HepG2 (cell line): Measurements from ENCODE around the gene ANKRD29. TPM values are rescaled to one million over a fixed set of nuclear protein-coding genes. Genes with fewer than 3 reads are reported as not detected.

Experiments used
- ATF2 ChIP-seq: sonication (generic); formaldehyde crosslinking; IDR thresholded peaks from 2 replicates; pipeline ENCODE4 v1.4.0; 2020; ENCODE audit warnings: missing genetic modification reagents
- BCL6 ChIP-seq: IDR thresholded peaks from 2 replicates; pipeline ENCODE4 v1.6.1; 2016; ENCODE audit warnings: missing genetic modification reagents, missing compliant biosample characterization
- CBX1 ChIP-seq: IDR thresholded peaks from one replicate; pipeline ENCODE4 v1.6.1; 2016; ENCODE audit warnings: antibody characterized with exemption, low read depth
- CREB3 ChIP-seq: sonication (generic); formaldehyde crosslinking; IDR thresholded peaks from 2 replicates; pipeline ENCODE4 v1.5.0; 2020; ENCODE audit warnings: missing genetic modification reagents
- CSRNP2 ChIP-seq: sonication (generic); formaldehyde crosslinking; conservative IDR thresholded peaks from 2 replicates; pipeline ENCODE4 v1.8.0; 2022; ENCODE audit warnings: low read depth, missing genetic modification reagents
- MAFG ChIP-seq: sonication (generic); formaldehyde crosslinking; IDR thresholded peaks from 2 replicates; pipeline ENCODE4 v1.5.1; 2020; ENCODE audit warnings: mild to moderate bottlenecking, missing genetic modification reagents
- MAX ChIP-seq: IDR thresholded peaks from 2 replicates; pipeline ENCODE4 v1.6.1; 2012; ENCODE audit warnings: inconsistent platforms
- PHB2 ChIP-seq: fragments of 450-650 bp; IDR thresholded peaks from 2 replicates; pipeline ENCODE4 v1.6.1; 2018; ENCODE audit not compliant: partially characterized antibody
- SP1 ChIP-seq, 2 experiments: fragments of 450-650 bp in 1 of 2; sonication (generic) in 1 of 2; formaldehyde crosslinking in 1 of 2; IDR thresholded peaks; 2 replicates each; pipeline versions ENCODE4 v1.4.0 to v1.6.1; 2016 to 2020; ENCODE audit warnings: missing genetic modification reagents in 1 of 2
- TAF1 ChIP-seq: sonication (generic); formaldehyde crosslinking; IDR thresholded peaks from 2 replicates; pipeline ENCODE4 v1.4.0; 2020; ENCODE audit warnings: missing genetic modification reagents
- TRIM22 ChIP-seq: fragments of 450-650 bp; IDR thresholded peaks from 2 replicates; pipeline ENCODE4 v1.6.1; 2017
- ZBTB4 ChIP-seq: sonication (generic); formaldehyde crosslinking; IDR thresholded peaks from 2 replicates; pipeline ENCODE4 v1.4.0; 2020; ENCODE audit warnings: missing genetic modification reagents, mild to moderate bottlenecking, borderline replicate concordance
- ZFP36L1 ChIP-seq: sonication (generic); formaldehyde crosslinking; IDR thresholded peaks from 2 replicates; pipeline ENCODE4 v1.8.0; 2022; ENCODE audit warnings: mild to moderate bottlenecking, missing genetic modification reagents, moderate library complexity
- ZNF354B ChIP-seq: sonication (generic); formaldehyde crosslinking; IDR thresholded peaks from 2 replicates; pipeline ENCODE4 v1.8.0; 2022; ENCODE audit warnings: mild to moderate bottlenecking, missing genetic modification reagents
- ZNF430 ChIP-seq: sonication (generic); formaldehyde crosslinking; IDR thresholded peaks from 2 replicates; pipeline ENCODE4 v1.9.0; 2021; ENCODE audit warnings: mild to moderate bottlenecking, missing genetic modification reagents
- ZNF598 ChIP-seq: sonication (generic); formaldehyde crosslinking; IDR thresholded peaks from 2 replicates; pipeline ENCODE4 v1.5.1; 2020; ENCODE audit warnings: mild to moderate bottlenecking, missing genetic modification reagents, borderline replicate concordance
- ZNF768 ChIP-seq: sonication (generic); formaldehyde crosslinking; IDR thresholded peaks from 2 replicates; pipeline ENCODE4 v1.4.0; 2020; ENCODE audit warnings: missing genetic modification reagents
- ZSCAN31 ChIP-seq: sonication (generic); formaldehyde crosslinking; IDR thresholded peaks from 2 replicates; pipeline ENCODE4 v1.5.0; 2020; ENCODE audit warnings: low read depth, mild to moderate bottlenecking, missing genetic modification reagents
- polyA plus RNA-seq, 8 experiments: library from polyadenylated mRNA; depleted of rRNA in 3 of 8; stranded (reverse) in 7 of 8; unstranded in 1 of 8; fragments of >200 nt; fragmentation: Illumina TruSeq in 4 of 8; extraction: Trizol in 4 of 8; gene quantifications; 2 replicates each; pipeline versions ENCODE4 v1.2.1 to v1.2.3, GENCODE V29; 2011 to 2016; ENCODE audit warnings: low read depth in 4 of 8, missing spikeins in 1 of 8, mixed read lengths in 1 of 8; ENCODE audit not compliant: insufficient read depth in 1 of 8
- total RNA-seq, 5 experiments: library from RNA; depleted of rRNA; stranded (reverse); fragments of >200 nt; fragmentation: Illumina TruSeq; extraction: Trizol; gene quantifications; 2 replicates each; pipeline ENCODE4 v1.2.3, GENCODE V29; 2016; ENCODE audit warnings: low read depth in 1 of 5

Gene ANKRD29
- total and polyA plus RNA-seq, 2 of the 13 experiments (the other 11 are each of a cell fraction or from before 2014, with no cell fraction given) = not detected

GRCh38 chr18:23583071-23583865, 79.4 kb downstream of the ANKRD29 start (continued):
- TF ChIP-seq ATF2 (CRISPR knock-in tag) (no peak), MAX (peak; percentile 34; the same call in 1 of the 2 replicates), CSRNP2 (no peak), BCL6 (CRISPR knock-in tag) (peak; percentile 79), TRIM22 (no peak), SP1 (IDR thresholded peaks at IDR 0.05) (no peak), SP1 (CRISPR knock-in tag; IDR thresholded peaks at IDR 0.05) (no peak), CBX1 (no peak), ZNF598 (CRISPR knock-in tag) (no peak), ZNF354B (no peak), ZBTB4 (CRISPR knock-in tag) (no peak), ZFP36L1 (CRISPR knock-in tag) (no peak), PHB2 (no peak), CREB3 (no peak), ZNF768 (CRISPR knock-in tag) (no peak), TAF1 (CRISPR knock-in tag) (no peak), ZSCAN31 (no peak), MAFG (CRISPR knock-in tag) (no peak), ZNF430 (CRISPR knock-in tag) (no peak)
